GM18526 (cell line): Measurements from ENCODE around the gene MAP3K14.

Experiments
- POLR2A ChIP-seq: IDR thresholded peaks from 3 replicates; pipeline ENCODE4 v1.6.1; 2011; ENCODE audit not compliant: insufficient read length; ENCODE audit errors: extremely low read depth

The MAP3K14 gene

GRCh38 chr17:45324336-45324735, 7.5 kb upstream of the MAP3K14 start:
- TF ChIP-seq POLR2A = no peak

GRCh38 chr17:45322168-45322567, 5.3 kb upstream of the MAP3K14 start:
- no peak for TF ChIP-seq POLR2A

- no peak for TF ChIP-seq POLR2A
These were observed 4.2 kb upstream of the MAP3K14 start for GRCh38 chr17:45320931-45321461.

- no peak for TF ChIP-seq POLR2A
These were observed 3.6 kb upstream of the MAP3K14 start for GRCh38 chr17:45320349-45320930.

GRCh38 chr17:45319239-45319703, 2.5 kb upstream of the MAP3K14 start:
- no peak for TF ChIP-seq POLR2A

GRCh38 chr17:45318561-45319230, 1.9 kb upstream of the MAP3K14 start:
- no peak for TF ChIP-seq POLR2A

- TF ChIP-seq POLR2A = peak; percentile 64
These were observed 500 bp upstream of the MAP3K14 start for GRCh38 chr17:45317111-45317928.

- TF ChIP-seq POLR2A = no peak
These were observed 979 bp downstream of the MAP3K14 start for GRCh38 chr17:45315648-45316433.

- TF ChIP-seq POLR2A = no peak
These were observed 1.8 kb downstream of the MAP3K14 start for GRCh38 chr17:45314741-45315647.

GRCh38 chr17:45313996-45314740, 2.7 kb downstream of the MAP3K14 start:
- peak; percentile 26 for TF ChIP-seq POLR2A

- TF ChIP-seq POLR2A = no peak
These were observed 3.4 kb downstream of the MAP3K14 start for GRCh38 chr17:45313421-45313771.

GRCh38 chr17:45312477-45313420, 4.1 kb downstream of the MAP3K14 start:
- no peak for TF ChIP-seq POLR2A

- TF ChIP-seq POLR2A = peak; percentile 40
These were observed 4.9 kb downstream of the MAP3K14 start for GRCh38 chr17:45311760-45312476.
